HepG2 (cell line): ENCODE results near the gene P4HTM. TPM values are rescaled to one million over a fixed set of nuclear protein-coding genes. Genes with fewer than 3 reads are reported as not detected.

Experiments
- ARID3A ChIP-seq: IDR thresholded peaks from 2 replicates; pipeline ENCODE4 v1.6.1; 2012; ENCODE audit warnings: low read depth, low read length, improper control_type of control experiment
- GABPA ChIP-seq, 2 experiments: IDR thresholded peaks; 2 replicates each; pipeline ENCODE4 v1.6.1; 2011 to 2016; ENCODE audit warnings: low read depth in 2 of 2, low read length in 1 of 2, missing biosample characterization in 1 of 2, missing genetic modification characterization in 1 of 2
- IKZF5 ChIP-seq: IDR thresholded peaks from 2 replicates; pipeline ENCODE4 v1.6.1; 2018; ENCODE audit warnings: missing genetic modification reagents, mild to moderate bottlenecking, missing compliant biosample characterization
- ISL2 ChIP-seq: sonication (generic); formaldehyde crosslinking; IDR thresholded peaks from 2 replicates; pipeline ENCODE4 v1.5.0; 2020; ENCODE audit warnings: missing genetic modification reagents
- MAFF ChIP-seq: IDR thresholded peaks from 2 replicates; pipeline ENCODE4 v1.6.1; 2011; ENCODE audit warnings: low read depth, low read length, improper control_type of control experiment
- MED13 ChIP-seq: sonication (generic); formaldehyde crosslinking; IDR thresholded peaks from 2 replicates; pipeline ENCODE4 v1.5.0; 2020; ENCODE audit warnings: missing genetic modification reagents
- MED8 ChIP-seq: sonication (generic); formaldehyde crosslinking; IDR thresholded peaks from 2 replicates; pipeline ENCODE4 v1.8.1; 2023; ENCODE audit warnings: mild to moderate bottlenecking, missing genetic modification reagents; ENCODE audit not compliant: insufficient replicate concordance
- MYNN ChIP-seq: sonication (generic); formaldehyde crosslinking; IDR thresholded peaks from 2 replicates; pipeline ENCODE4 v1.4.0; 2020; ENCODE audit warnings: mild to moderate bottlenecking, low read depth, missing genetic modification reagents
- NFIC ChIP-seq: IDR thresholded peaks from 2 replicates; pipeline ENCODE4 v1.6.1; 2012; ENCODE audit warnings: mild to moderate bottlenecking, low read length, inconsistent platforms
- NFYC ChIP-seq: IDR thresholded peaks from 2 replicates; pipeline ENCODE4 v1.6.1; 2016; ENCODE audit warnings: missing genetic modification reagents, missing compliant biosample characterization
- NR2F6 ChIP-seq, 2 experiments: IDR thresholded peaks; 2 replicates each; pipeline ENCODE4 v1.6.1; 2016; ENCODE audit warnings: antibody characterized with exemption in 1 of 2, mild to moderate bottlenecking in 1 of 2
- RCOR2 ChIP-seq: IDR thresholded peaks from 2 replicates; pipeline ENCODE4 v1.6.1; 2016; ENCODE audit warnings: missing biosample characterization, missing genetic modification reagents
- RFX5 ChIP-seq: IDR thresholded peaks from 2 replicates; pipeline ENCODE4 v1.6.1; 2011; ENCODE audit warnings: low read depth, low read length, improper control_type of control experiment
- RFXAP ChIP-seq: sonication (generic); formaldehyde crosslinking; IDR thresholded peaks from 2 replicates; pipeline ENCODE4 v1.4.0; 2020; ENCODE audit warnings: missing genetic modification reagents, borderline replicate concordance
- SATB2 ChIP-seq: sonication (generic); formaldehyde crosslinking; IDR thresholded peaks from 2 replicates; pipeline ENCODE4 v1.5.0; 2020; ENCODE audit warnings: missing genetic modification reagents
- SIN3B ChIP-seq: fragments of 150-350 bp; IDR thresholded peaks from 2 replicates; pipeline ENCODE4 v1.6.1; 2014; ENCODE audit warnings: low read length
- TBX2 ChIP-seq: sonication (generic); formaldehyde crosslinking; IDR thresholded peaks from 2 replicates; pipeline ENCODE4 v1.5.0; 2020; ENCODE audit warnings: missing genetic modification reagents, mild to moderate bottlenecking, borderline replicate concordance
- TFAP4 ChIP-seq: sonication (generic); IDR thresholded peaks from 2 replicates; pipeline ENCODE4 v1.6.1; 2016; ENCODE audit warnings: low read depth, borderline replicate concordance
- YY1 ChIP-seq: IDR thresholded peaks from 2 replicates; pipeline ENCODE4 v1.6.1; 2011; ENCODE audit warnings: low read length, low read depth, moderate library complexity, mild to moderate bottlenecking; ENCODE audit not compliant: insufficient read depth, insufficient replicate concordance
- ZFYVE20 ChIP-seq: sonication (generic); formaldehyde crosslinking; IDR thresholded peaks from 2 replicates; pipeline ENCODE4 v1.8.0; 2023; ENCODE audit warnings: low read depth, mild to moderate bottlenecking, moderate library complexity, missing genetic modification reagents, borderline replicate concordance
- ZNF253 ChIP-seq: sonication (generic); formaldehyde crosslinking; IDR thresholded peaks from 2 replicates; pipeline ENCODE4 v1.8.0; 2022; ENCODE audit warnings: mild to moderate bottlenecking, missing genetic modification reagents, borderline replicate concordance
- ZNF264 ChIP-seq: sonication (generic); formaldehyde crosslinking; IDR thresholded peaks from 2 replicates; pipeline ENCODE4 v1.4.0; 2020; ENCODE audit warnings: missing genetic modification reagents
- ZNF513 ChIP-seq: sonication (generic); formaldehyde crosslinking; conservative IDR thresholded peaks from 2 replicates; pipeline ENCODE4 v1.5.0; 2020; ENCODE audit warnings: missing genetic modification reagents
- ZSCAN12 ChIP-seq: sonication (generic); formaldehyde crosslinking; IDR thresholded peaks from 2 replicates; pipeline ENCODE4 v1.9.0; 2021; ENCODE audit warnings: mild to moderate bottlenecking, missing genetic modification reagents
- ZSCAN22 ChIP-seq: sonication (generic); formaldehyde crosslinking; IDR thresholded peaks from 2 replicates; pipeline ENCODE4 v1.4.0; 2020; ENCODE audit warnings: mild to moderate bottlenecking, missing genetic modification reagents
- polyA plus RNA-seq, 8 experiments: library from polyadenylated mRNA; depleted of rRNA in 3 of 8; stranded (reverse) in 7 of 8; unstranded in 1 of 8; fragments of >200 nt; fragmentation: Illumina TruSeq in 4 of 8; extraction: Trizol in 4 of 8; gene quantifications; 2 replicates each; pipeline versions ENCODE4 v1.2.1 to v1.2.3, GENCODE V29; 2011 to 2016; ENCODE audit warnings: low read depth in 4 of 8, missing spikeins in 1 of 8, mixed read lengths in 1 of 8; ENCODE audit not compliant: insufficient read depth in 1 of 8
- total RNA-seq, 5 experiments: library from RNA; depleted of rRNA; stranded (reverse); fragments of >200 nt; fragmentation: Illumina TruSeq; extraction: Trizol; gene quantifications; 2 replicates each; pipeline ENCODE4 v1.2.3, GENCODE V29; 2016; ENCODE audit warnings: low read depth in 1 of 5

Gene P4HTM
- total and polyA plus RNA-seq, 2 of the 13 experiments (the other 11 are each of a cell fraction or from before 2014, with no cell fraction given): 0.01 TPM; not detected in 1

GRCh38 chr3:49021813-49022687 is 32.0 kb downstream of the P4HTM start, which contains the start of gene NDUFAF3 (continued):
- TF ChIP-seq YY1: peak; percentile 93
- no peak for TF ChIP-seq MYNN (CRISPR knock-in tag)
- TF ChIP-seq MAFF: no peak
- no peak for TF ChIP-seq RFX5
- TF ChIP-seq NFIC: no peak
- no peak for TF ChIP-seq ZSCAN22 (CRISPR knock-in tag)
- peak; percentile 64 for TF ChIP-seq MED8 (CRISPR knock-in tag)
- 0 out of 2 replicates have a peak, but pooled peaks have one; percentile 21 for TF ChIP-seq ZSCAN12 (CRISPR knock-in tag)
- peak; percentile 65; the same call in 1 of the 2 replicates for TF ChIP-seq MED13 (CRISPR knock-in tag)
- no peak for TF ChIP-seq ZFYVE20 (CRISPR knock-in tag)
- no peak for TF ChIP-seq ZNF253 (CRISPR knock-in tag)
- TF ChIP-seq ZNF264: peak; percentile 83; the same call in 1 of the 2 replicates
- TF ChIP-seq RCOR2: no peak
- TF ChIP-seq GABPA (IDR thresholded peaks at IDR 0.05; ENCODE audit: low read depth, low read length): no peak
- peak; percentile 55 for TF ChIP-seq GABPA (CRISPR knock-in tag; IDR thresholded peaks at IDR 0.05; ENCODE audit: low read depth)
- TF ChIP-seq IKZF5 (CRISPR knock-in tag): no peak; the same call in none of the 2 replicates
- no peak for TF ChIP-seq NR2F6 (IDR thresholded peaks at IDR 0.05)
- 0 out of 2 replicates have a peak, but pooled peaks have one; percentile 43 for TF ChIP-seq NR2F6 (CRISPR knock-in tag; IDR thresholded peaks at IDR 0.05)
- TF ChIP-seq SIN3B: peak; percentile 39; the same call in 1 of the 2 replicates
- no peak for TF ChIP-seq ZNF513 (CRISPR knock-in tag)
- 0 out of 2 replicates have a peak, but pooled peaks have one; percentile 59 for TF ChIP-seq ISL2 (CRISPR knock-in tag)
- TF ChIP-seq NFYC (CRISPR knock-in tag): peak; percentile 37; the same call in 1 of the 2 replicates
- peak; percentile 71; the same call in 1 of the 2 replicates for TF ChIP-seq TBX2
- peak; percentile 47; the same call in 1 of the 2 replicates for TF ChIP-seq TFAP4
- peak; percentile 76; the same call in 1 of the 2 replicates for TF ChIP-seq RFXAP (CRISPR knock-in tag)
- TF ChIP-seq ARID3A: no peak
- TF ChIP-seq SATB2 (CRISPR knock-in tag): no peak
